ENCODE data around the gene PARP6. TPM values are rescaled to one million over a fixed set of nuclear protein-coding genes. Genes with fewer than 3 reads are reported as not detected.

PARP6 gene
- total RNA-seq, 4 donors from 2014 or later = 52.4 to 65.7 (median 59.4) TPM

- no peak for DNase-seq (ENCODE audit: low spot score)
- TF ChIP-seq, protein P1, sequence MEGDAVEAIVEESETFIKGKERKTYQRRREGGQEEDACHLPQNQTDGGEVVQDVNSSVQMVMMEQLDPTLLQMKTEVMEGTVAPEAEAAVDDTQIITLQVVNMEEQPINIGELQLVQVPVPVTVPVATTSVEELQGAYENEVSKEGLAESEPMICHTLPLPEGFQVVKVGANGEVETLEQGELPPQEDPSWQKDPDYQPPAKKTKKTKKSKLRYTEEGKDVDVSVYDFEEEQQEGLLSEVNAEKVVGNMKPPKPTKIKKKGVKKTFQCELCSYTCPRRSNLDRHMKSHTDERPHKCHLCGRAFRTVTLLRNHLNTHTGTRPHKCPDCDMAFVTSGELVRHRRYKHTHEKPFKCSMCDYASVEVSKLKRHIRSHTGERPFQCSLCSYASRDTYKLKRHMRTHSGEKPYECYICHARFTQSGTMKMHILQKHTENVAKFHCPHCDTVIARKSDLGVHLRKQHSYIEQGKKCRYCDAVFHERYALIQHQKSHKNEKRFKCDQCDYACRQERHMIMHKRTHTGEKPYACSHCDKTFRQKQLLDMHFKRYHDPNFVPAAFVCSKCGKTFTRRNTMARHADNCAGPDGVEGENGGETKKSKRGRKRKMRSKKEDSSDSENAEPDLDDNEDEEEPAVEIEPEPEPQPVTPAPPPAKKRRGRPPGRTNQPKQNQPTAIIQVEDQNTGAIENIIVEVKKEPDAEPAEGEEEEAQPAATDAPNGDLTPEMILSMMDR (IDR thresholded peaks at IDR 0.05) = no peak
- ATAC-seq (ENCODE audit: low FRiP score) = no peak
Measured at GRCh38 chr15:72197041-72197459, 75.3 kb downstream of the PARP6 start.

GRCh38 chr15:72196409-72197040, 75.8 kb downstream of the PARP6 start:
- DNase-seq (ENCODE audit: low spot score) (no peak), ATAC-seq (ENCODE audit: low FRiP score) (no peak)
- TF ChIP-seq, protein P1 (IDR thresholded peaks at IDR 0.05) = no peak

GRCh38 chr15:72195101-72195511, 77.2 kb downstream of the PARP6 start:
- DNase-seq (ENCODE audit: low spot score) = no peak
- peak; percentile 17 for ATAC-seq (ENCODE audit: low FRiP score)

GRCh38 chr15:72193836-72194396, 78.4 kb downstream of the PARP6 start:
- DNase-seq (ENCODE audit: low spot score) = no peak
- TF ChIP-seq, protein P1 (IDR thresholded peaks at IDR 0.05) = no peak
- ATAC-seq (ENCODE audit: low FRiP score) = no peak

More at GRCh38 chr15:72195101-72195511, 77.2 kb downstream of the PARP6 start:
- TF ChIP-seq, protein P1 (IDR thresholded peaks at IDR 0.05) = no peak

GRCh38 chr15:72192416-72192815, 79.9 kb downstream of the PARP6 start:
- DNase-seq (ENCODE audit: low spot score) = no peak
- no peak for ATAC-seq (ENCODE audit: low FRiP score)
- TF ChIP-seq, protein P1 (IDR thresholded peaks at IDR 0.05) = no peak

Other genes with a start within 250 kb of the PARP6 start
- gene MYO9A, start 154.4 kb downstream of the PARP6 start, total RNA-seq = 10 to 100 TPM; 31.6 to 82.9 (median 48.7) TPM
- gene SENP8, start 154.2 kb downstream of the PARP6 start, total RNA-seq = 1 to 10 TPM in 3 of 4 donors, under 1 TPM in 1; 0.63 to 2.0 (median 1.0) TPM
- gene GRAMD2A, start 74.8 kb downstream of the PARP6 start, total RNA-seq = under 1 TPM in 3 of 4 donors, not detected in 1; 0.19 to 0.46 (median 0.24) TPM
- gene PKM, start 41.4 kb downstream of the PARP6 start, total RNA-seq = 100 to 1,000 TPM; 200 to 534 (median 205) TPM
- 1 to 10 TPM; 1.3 to 4.9 (median 1.9) TPM for gene CELF6, start 47.6 kb upstream of the PARP6 start, total RNA-seq
- 100 to 1,000 TPM in 1 of 4 donors, 10 to 100 TPM in 3; 66.4 to 104 (median 74.5) TPM for gene HEXA, start 103.5 kb upstream of the PARP6 start, total RNA-seq
- gene TMEM202, start 125.8 kb upstream of the PARP6 start, total RNA-seq = not detected
- 10 to 100 TPM; 45.4 to 84.2 (median 63.2) TPM for gene ARIH1, start 201.8 kb upstream of the PARP6 start, total RNA-seq